ENCODE measurements around the gene SYT2. TPM values are rescaled to one million over a fixed set of nuclear protein-coding genes. Genes with fewer than 3 reads are reported as not detected.
A peak's percentile ranks its signal among the peaks of the same experiment; 100 is the strongest.

The SYT2 gene
- total RNA-seq (under 1 TPM in 1 of 10 donors, not detected in 9; 0.02 TPM), polyA plus RNA-seq (under 1 TPM; under 0.01 to 0.07 TPM)
- long read RNA-seq, donor 1, partial matches to known transcripts = 0 of 1 reads
- long read RNA-seq, donor 1, other reads (novel, unspliced or antisense) = 1 of 1 reads
- long read RNA-seq, donor 2, partial matches to known transcripts = 0 of 2 reads
- long read RNA-seq, donor 2, other reads (novel, unspliced or antisense) = 2 of 2 reads
- long read RNA-seq, donor 3, partial matches to known transcripts = 0 of 7 reads
- long read RNA-seq, donor 3, other reads (novel, unspliced or antisense) = 7 of 7 reads

DNA sequence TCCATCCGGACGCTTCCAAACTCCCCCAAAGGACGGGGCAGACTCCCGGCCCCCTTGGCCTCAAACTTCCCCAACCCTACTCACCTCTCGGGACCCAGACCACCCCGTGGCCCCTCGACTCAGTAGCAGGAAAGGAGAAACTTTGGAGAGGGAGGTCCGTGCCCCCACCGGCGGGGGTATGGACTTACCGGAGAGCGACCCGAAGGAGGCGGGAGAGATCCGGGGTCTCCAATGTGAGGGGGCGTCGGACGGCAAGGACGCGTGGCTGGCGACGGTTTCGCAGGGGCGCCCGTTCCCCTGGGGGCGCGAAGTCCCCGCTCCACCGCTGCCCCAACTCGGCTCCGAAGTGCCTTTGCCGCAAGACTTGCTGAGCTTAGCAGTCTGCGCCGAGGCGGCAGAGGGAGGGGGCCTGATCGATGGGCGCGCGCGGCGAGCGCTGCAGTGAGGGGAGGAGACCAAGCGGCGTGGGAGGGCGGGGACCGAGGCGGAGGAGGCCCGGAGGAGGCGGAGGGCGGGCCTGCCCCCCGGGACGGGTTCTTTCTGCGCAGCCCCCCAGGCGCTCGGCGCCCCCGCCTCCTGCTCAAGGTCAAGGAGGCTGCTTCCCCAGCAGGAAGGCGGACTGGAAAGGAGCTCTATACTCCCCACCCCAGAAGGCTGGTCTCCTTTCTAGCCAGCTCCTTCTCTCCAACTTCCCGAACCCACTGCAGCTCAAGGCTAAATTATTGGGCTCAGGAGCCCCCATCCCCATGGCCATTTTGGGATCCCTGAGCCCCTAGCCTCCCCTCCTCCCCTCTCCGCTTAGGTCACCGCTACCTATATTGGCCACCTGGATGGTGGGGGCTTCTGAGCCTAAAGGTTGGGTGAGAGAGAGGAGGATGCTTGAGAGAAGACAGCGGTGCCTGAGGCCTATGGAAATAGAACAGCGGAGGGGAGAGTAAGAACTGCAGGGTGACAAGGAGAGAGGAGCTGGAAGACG, at the start of gene SYT2:
Gene SYT2 (minus strand): TSS at position 385 of the 976 bp plus-strand sequence. CDS start 104,682 bp downstream, outside the sequence.
- no peak for DNase-seq

DNA sequence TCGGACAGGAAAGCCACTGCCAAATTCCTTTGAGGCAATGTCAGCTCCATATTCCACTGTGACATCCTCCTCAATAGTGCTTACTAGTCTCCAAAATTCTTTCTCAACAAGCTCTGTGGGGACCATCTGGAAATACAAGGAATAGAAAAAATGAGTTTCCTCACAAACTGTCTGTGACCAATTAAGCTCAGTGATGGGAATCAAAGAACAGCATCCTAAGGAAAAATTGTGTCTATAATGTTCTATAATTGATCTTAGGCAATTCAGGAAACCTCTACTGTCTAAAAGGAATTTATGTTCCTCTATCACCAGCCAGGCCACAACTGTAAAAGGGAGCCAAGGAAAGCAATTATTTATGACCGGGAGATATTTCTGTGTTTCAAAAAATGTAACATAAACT, 46.1 kb upstream of the SYT2 start:
- Histone ChIP-seq H3K27me3 (no peaks in the 10 kb centered on the region), H3K36me3 (peaks cover 0 to 100% (median 82%) of the 10 kb centered on the region in 9 donors), H3K27ac (no peak overlapping the region), H3K4me3 (no peak overlapping the region), H3K9me3 (no peaks in the 10 kb centered on the region), H3K4me1 (peaks cover 0 to 2% (median 0%) of the 10 kb centered on the region in 9 donors)
- TF ChIP-seq, protein P1, sequence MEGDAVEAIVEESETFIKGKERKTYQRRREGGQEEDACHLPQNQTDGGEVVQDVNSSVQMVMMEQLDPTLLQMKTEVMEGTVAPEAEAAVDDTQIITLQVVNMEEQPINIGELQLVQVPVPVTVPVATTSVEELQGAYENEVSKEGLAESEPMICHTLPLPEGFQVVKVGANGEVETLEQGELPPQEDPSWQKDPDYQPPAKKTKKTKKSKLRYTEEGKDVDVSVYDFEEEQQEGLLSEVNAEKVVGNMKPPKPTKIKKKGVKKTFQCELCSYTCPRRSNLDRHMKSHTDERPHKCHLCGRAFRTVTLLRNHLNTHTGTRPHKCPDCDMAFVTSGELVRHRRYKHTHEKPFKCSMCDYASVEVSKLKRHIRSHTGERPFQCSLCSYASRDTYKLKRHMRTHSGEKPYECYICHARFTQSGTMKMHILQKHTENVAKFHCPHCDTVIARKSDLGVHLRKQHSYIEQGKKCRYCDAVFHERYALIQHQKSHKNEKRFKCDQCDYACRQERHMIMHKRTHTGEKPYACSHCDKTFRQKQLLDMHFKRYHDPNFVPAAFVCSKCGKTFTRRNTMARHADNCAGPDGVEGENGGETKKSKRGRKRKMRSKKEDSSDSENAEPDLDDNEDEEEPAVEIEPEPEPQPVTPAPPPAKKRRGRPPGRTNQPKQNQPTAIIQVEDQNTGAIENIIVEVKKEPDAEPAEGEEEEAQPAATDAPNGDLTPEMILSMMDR (IDR thresholded peaks at IDR 0.05) = no peak
- ATAC-seq = no peak
- no peak for DNase-seq
- intact Hi-C loops (cut with DNase I) = loop anchor here in 5 of 10 donors (10.0 kb wide), 2 partner anchors 138 to 238 kb away; no protein-coding TSS in a partner anchor
- 92 to 96% methylated on average over 2 of the region's 2 CpGs for WGBS, 2 donors

More for the DNA sequence above, at the start of gene SYT2:
- Histone ChIP-seq H3K4me3 (peak within 1 kb of the TSS; percentile 11 to 45 (median 34)), H3K27me3 (peaks cover 7 to 98% (median 65%) of the 10 kb centered on the region in 7 donors), H3K9me3 (no peaks in the 10 kb centered on the region), H3K4me1 (peaks cover 0 to 19% (median 15%) of the 10 kb centered on the region in 9 donors), H3K36me3 (no peaks in the 10 kb centered on the region), H3K27ac (no peak within 1 kb of the TSS)
- TF ChIP-seq, protein P1 (IDR thresholded peaks at IDR 0.05) = no peak
- intact Hi-C loops (cut with DNase I) = loop anchor here in 6 of 10 donors (10.0 kb wide), 3 partner anchors 246 to 396 kb away; partner anchors contain the start of genes PPP1R12B (in 1 of the 6) and UBE2T (in 1 of the 6)
- WGBS, 2 donors = 6% methylated on average over 59 to 64 of the region's 64 CpGs
- peak in 6 of 8 donors; percentile 30 to 65 (median 50) for ATAC-seq

DNA sequence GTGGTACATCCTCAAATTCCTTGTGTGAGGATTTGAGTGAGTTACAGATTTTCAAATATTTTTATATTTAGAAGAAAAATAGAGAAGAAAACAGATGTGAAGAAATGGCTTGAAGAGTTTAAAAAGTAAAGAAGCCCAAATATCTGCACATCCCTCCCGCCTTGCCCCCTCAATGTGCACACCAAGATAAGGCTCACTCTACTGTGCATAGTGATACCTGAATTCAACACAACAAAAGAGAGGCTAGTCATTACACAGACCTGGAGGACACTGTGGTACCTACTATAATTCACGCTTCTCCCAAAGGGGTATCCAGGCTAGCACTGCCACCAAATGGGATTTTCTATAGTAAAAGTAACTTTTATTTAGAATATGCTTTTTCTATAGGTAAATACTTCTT, 44.0 kb upstream of the SYT2 start:
- Histone ChIP-seq H3K27ac (no peak overlapping the region), H3K9me3 (no peaks in the 10 kb centered on the region), H3K4me3 (no peak overlapping the region), H3K36me3 (peaks cover 0 to 100% (median 81%) of the 10 kb centered on the region in 9 donors), H3K27me3 (no peaks in the 10 kb centered on the region), H3K4me1 (peaks cover 0 to 5% (median 0%) of the 10 kb centered on the region in 9 donors)
- TF ChIP-seq, protein P1 (IDR thresholded peaks at IDR 0.05) = no peak
- intact Hi-C loops (cut with DNase I) = loop anchor here in 5 of 10 donors (10.0 kb wide), 2 partner anchors 141 to 241 kb away; no protein-coding TSS in a partner anchor
- no peak for ATAC-seq
- WGBS, 2 donors = 96 to 98% methylated on average over 2 of the region's 2 CpGs
- DNase-seq = no peak

DNA sequence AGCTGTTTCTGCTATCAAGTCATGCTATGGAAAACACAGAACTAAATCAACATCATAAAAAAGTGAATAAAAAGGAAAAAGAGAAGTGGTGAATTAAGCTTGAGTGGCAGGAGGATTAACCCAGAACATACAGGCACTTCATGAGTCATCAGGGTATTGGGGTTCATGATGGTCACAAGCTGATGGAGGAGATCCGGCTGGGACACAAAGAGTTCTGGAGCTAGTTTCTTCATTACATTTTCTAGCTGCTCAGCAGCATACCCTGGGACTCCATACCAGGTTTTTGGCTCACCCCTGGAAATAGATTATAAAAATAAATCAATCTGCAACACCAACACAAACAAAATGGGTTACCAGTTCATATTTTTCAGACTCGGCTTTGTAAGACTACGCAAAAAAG, 42.5 kb upstream of the SYT2 start:
- WGBS, 2 donors = 76 to 82% methylated on average over 3 of the region's 3 CpGs
- peaks cover 0 to 100% (median 74%) of the 10 kb centered on the region in 9 donors for H3K36me3 ChIP-seq
- intact Hi-C loops (cut with DNase I) = loop anchor here in 5 of 10 donors (10.0 kb wide), 2 partner anchors 142 to 242 kb away; no protein-coding TSS in a partner anchor

More for the DNA sequence above, 42.5 kb upstream of the SYT2 start:
- ATAC-seq = no peak
- Histone ChIP-seq H3K9me3 (no peaks in the 10 kb centered on the region), H3K27me3 (no peaks in the 10 kb centered on the region), H3K4me3 (no peak overlapping the region), H3K4me1 (peaks cover 0 to 5% (median 0%) of the 10 kb centered on the region in 9 donors), H3K27ac (no peak overlapping the region)
- TF ChIP-seq, protein P1 (IDR thresholded peaks at IDR 0.05) = no peak
- DNase-seq = no peak
